GM12878 (cell line): ENCODE data around the gene RFC1.

ENCODE experiments used
- BCL3 ChIP-seq: IDR thresholded peaks from 2 replicates; pipeline ENCODE4 v1.6.1; 2011; ENCODE audit warnings: borderline replicate concordance, low read depth, mild to moderate bottlenecking, moderate library complexity, low read length; ENCODE audit not compliant: insufficient read depth, poor library complexity, severe bottlenecking
- IRF3 ChIP-seq: fragments of 450-650 bp; IDR thresholded peaks from 2 replicates; pipeline ENCODE4 v1.6.1; 2014; ENCODE audit warnings: mild to moderate bottlenecking
- MXI1 ChIP-seq: fragments of 150-350 bp; IDR thresholded peaks from 2 replicates; pipeline ENCODE4 v1.6.1; 2011; ENCODE audit warnings: low read depth, mild to moderate bottlenecking, inconsistent platforms, low read length, improper control_type of control experiment
- ZNF207 ChIP-seq: fragments of 450-650 bp; IDR thresholded peaks from 2 replicates; pipeline ENCODE4 v1.6.1; 2014; ENCODE audit warnings: antibody characterized with exemption, mild to moderate bottlenecking, borderline replicate concordance

GRCh38 chr4:39324897-39325613 lies 41.1 kb downstream of the RFC1 start:
- TF ChIP-seq IRF3 (no peak), MXI1 (no peak), ZNF207 (no peak), BCL3 (no peak)
